Testis (tissue), 3 donors: Measurements from ENCODE around the gene ATP5MC2. TPM values are rescaled to one million over a fixed set of nuclear protein-coding genes. Genes with fewer than 3 reads are reported as not detected.
A peak's percentile ranks its signal among the peaks of the same experiment; 100 is the strongest.
"Not testable (repeated sequence)": the region's sequence is repeated elsewhere in the genome, so short reads cannot be mapped to it uniquely, and the experiment has no call there.

Experiments used
- DNase-seq: peaks from one replicate; pipeline ENCODE4 v3.0.0-alpha.2; 2019
- H3K27ac ChIP-seq, 2 donors: fragments of 200-600 bp; sonication (generic); one replicate each; pipeline ENCODE4 v1.5.1; 2019
- H3K27me3 ChIP-seq: fragments of 200-600 bp; sonication (generic); one replicate; pipeline ENCODE4 v1.5.1; 2019
- H3K36me3 ChIP-seq: fragments of 200-600 bp; sonication (generic); one replicate; pipeline ENCODE4 v1.5.1; 2017; ENCODE audit warnings: low read depth; ENCODE audit errors: missing control alignments
- H3K4me1 ChIP-seq: fragments of 200-600 bp; sonication (generic); one replicate; pipeline ENCODE4 v1.5.1; 2019
- H3K4me3 ChIP-seq, 2 donors: fragments of 200-600 bp; sonication (generic); one replicate each; pipeline ENCODE4 v1.5.1; 2017 to 2019
- H3K9me3 ChIP-seq: fragments of 200-600 bp; sonication (generic); one replicate; pipeline ENCODE4 v1.5.1; 2017
- CTCF ChIP-seq, 3 experiments: fragments of 450-650 bp in 2 of 3; fragments of 200-600 bp in 1 of 3; sonication (generic) in 1 of 3; IDR thresholded peaks; one replicate each; pipeline ENCODE4 v1.5.1; 2016 to 2019; ENCODE audit warnings: antibody characterized with exemption in 3 of 3, mild to moderate bottlenecking in 2 of 3, moderate library complexity in 1 of 3
- POLR2A ChIP-seq: fragments of 450-650 bp; IDR thresholded peaks from one replicate; pipeline ENCODE4 v1.6.1; 2017; ENCODE audit warnings: antibody characterized with exemption, mild to moderate bottlenecking, moderate library complexity
- WGBS, 2 donors: methylation state at CpG; one replicate each; pipeline ENCODE4 v1.1.5; 2018; 5-methylcytosine and 5-hydroxymethylcytosine counted together
- intact Hi-C: fragments of 100-400 bp; cut with DNase I; formaldehyde crosslinking; loops from one replicate; pipeline ENCODE4 v1.15.1; 2023; ENCODE audit warnings: low total_unique reads
- polyA plus RNA-seq: library from polyadenylated mRNA; stranded (reverse); fragments of 350-450 nt; fragmentation: Illumina TruSeq; extraction: RNeasy Lipid Tissue Mini Kit (QIAGEN cat#74804); gene quantifications from one replicate; pipeline ENCODE4 v1.2.3, GENCODE V29; 2014; ENCODE audit warnings: low read depth, low replicate concordance; ENCODE audit not compliant: insufficient read depth
- total RNA-seq, 2 donors: library from RNA; depleted of rRNA; stranded (reverse); fragments of >200 nt; gene quantifications; one replicate each; pipeline ENCODE4 v1.2.3, GENCODE V29; 2016

ATP5MC2 gene
- total and polyA plus RNA-seq, 3 donors from 2014 or later, result 201 to 316 (median 304) TPM

- H3K27ac ChIP-seq, result no peak overlapping the region
- WGBS, 2 donors, result 93 to 96% methylated on average over 2 of the region's 2 CpGs
- no peaks in the 10 kb centered on the region for H3K27me3 ChIP-seq
- H3K4me1 ChIP-seq, result peaks cover 2% of the 10 kb centered on the region
- intact Hi-C loops, result no loop called here
- H3K36me3 ChIP-seq, result no peaks in the 10 kb centered on the region
- DNase-seq, result no peak
- no peaks in the 10 kb centered on the region for H3K9me3 ChIP-seq
- TF ChIP-seq CTCF (IDR thresholded peaks at IDR 0.05), result no peak
- no peak for TF ChIP-seq POLR2A
- no peak overlapping the region for H3K4me3 ChIP-seq
Observed at GRCh38 chr12:53683494-53683893, 7.6 kb upstream of the ATP5MC2 start.

DNA sequence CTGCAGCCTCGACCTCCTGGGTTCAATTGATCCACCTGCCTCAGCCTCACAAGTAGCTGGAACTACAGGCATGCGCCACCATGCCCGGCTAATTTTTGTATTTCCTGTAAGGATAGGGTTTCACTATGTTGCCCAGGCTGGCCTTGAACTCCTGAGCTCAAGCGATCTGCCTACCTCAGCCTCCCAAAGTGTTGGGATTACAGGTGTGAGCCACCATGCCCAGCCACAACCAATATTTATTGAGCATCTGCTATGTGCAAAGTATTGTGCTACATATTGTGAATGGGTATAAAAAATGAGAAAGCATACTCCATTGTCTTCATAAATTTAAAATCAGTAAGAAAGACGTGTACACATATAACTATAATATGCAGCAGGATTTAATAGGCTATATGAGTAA, 4.2 kb upstream of the ATP5MC2 start:
- WGBS, 2 donors, result 94 to 95% methylated on average over 5 of the region's 5 CpGs
- H3K27ac ChIP-seq, intact Hi-C loops, DNase-seq, H3K9me3 ChIP-seq, H3K27me3 ChIP-seq, H3K4me3 ChIP-seq, H3K36me3 ChIP-seq: not testable (repeated sequence)
- H3K4me1 ChIP-seq, result peaks cover 17% of the 10 kb centered on the region

- no peaks in the 10 kb centered on the region for H3K9me3 ChIP-seq
- peak; percentile 30 for DNase-seq
- intact Hi-C loops, result loop anchor here (10.0 kb wide), 1 partner anchor 133 kb away; no protein-coding TSS in a partner anchor
- H3K27ac ChIP-seq, result peak overlapping the region; percentile 97 to 99
- peaks cover 23% of the 10 kb centered on the region for H3K4me1 ChIP-seq
- TF ChIP-seq POLR2A, result no peak
- no peak for TF ChIP-seq CTCF (IDR thresholded peaks at IDR 0.05)
- peak overlapping the region in 1 of 2 donors; percentile 87 for H3K4me3 ChIP-seq
- H3K36me3 ChIP-seq, result no peaks in the 10 kb centered on the region
- no peaks in the 10 kb centered on the region for H3K27me3 ChIP-seq
- WGBS, 2 donors, result 9 to 20% methylated on average over 5 of the region's 5 CpGs
Observed at GRCh38 chr12:53677800-53678148, 1.9 kb upstream of the ATP5MC2 start.

DNA sequence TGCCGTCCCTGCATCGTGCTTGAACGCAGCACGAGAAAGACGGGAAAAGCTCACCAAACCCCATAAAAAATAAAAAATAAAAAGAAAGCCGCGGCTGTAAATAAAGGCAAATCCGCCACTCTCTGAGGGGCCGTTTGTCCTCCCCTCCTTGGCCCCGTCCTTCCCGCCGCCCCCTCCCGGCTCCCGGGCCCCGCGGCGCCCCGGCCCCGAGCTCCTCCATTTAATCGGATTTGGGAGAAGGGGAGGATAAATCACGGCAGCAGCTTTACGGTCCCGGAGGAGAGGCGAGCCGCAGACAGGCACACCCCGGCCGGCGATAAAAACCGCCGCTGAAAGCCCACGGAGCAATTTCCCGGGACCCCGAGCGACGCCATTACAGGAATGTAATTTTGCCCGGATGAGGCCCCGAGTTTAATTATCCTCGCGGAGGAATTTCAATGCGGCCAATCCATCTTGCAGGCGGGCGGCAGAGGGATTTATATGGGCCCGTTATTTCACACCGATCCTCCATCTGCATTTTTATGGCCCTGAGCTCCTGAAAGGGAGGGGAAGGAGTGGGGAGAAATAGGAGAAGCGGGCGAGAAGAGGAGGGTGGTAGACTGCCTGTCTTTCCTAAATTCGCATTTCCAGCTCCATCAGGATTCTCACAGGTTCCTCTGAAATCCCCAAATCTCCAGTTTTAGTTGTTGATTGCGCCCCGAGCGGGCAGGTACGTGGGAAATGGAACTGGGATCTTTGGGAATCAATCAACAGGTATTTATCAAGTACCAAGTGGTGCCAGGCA, 1.3 kb upstream of the ATP5MC2 start:
- no peaks in the 10 kb centered on the region for H3K9me3 ChIP-seq
- intact Hi-C loops, result loop anchor here (10.0 kb wide), 1 partner anchor 132 kb away; no protein-coding TSS in a partner anchor
- TF ChIP-seq CTCF (IDR thresholded peaks at IDR 0.05) (no peak), POLR2A (no peak)
- no peaks in the 10 kb centered on the region for H3K27me3 ChIP-seq
- peaks cover 23% of the 10 kb centered on the region for H3K4me1 ChIP-seq
- DNase-seq, result peak; percentile 55
- 2 to 8% methylated on average over 23 to 51 of the region's 51 CpGs for WGBS, 2 donors
- H3K36me3 ChIP-seq, result no peaks in the 10 kb centered on the region
- H3K4me3 ChIP-seq, result peak overlapping the region; percentile 61 to 87
- peak overlapping the region; percentile 97 to 99 for H3K27ac ChIP-seq

- no peaks in the 10 kb centered on the region for H3K9me3 ChIP-seq
- no peaks in the 10 kb centered on the region for H3K27me3 ChIP-seq
- peak overlapping the region; percentile 97 to 99 for H3K27ac ChIP-seq
- intact Hi-C loops, result loop anchor here (10.0 kb wide), 1 partner anchor 132 kb away; no protein-coding TSS in a partner anchor
- peak; percentile 61 for DNase-seq
- peak overlapping the region; percentile 61 to 87 for H3K4me3 ChIP-seq
- no peaks in the 10 kb centered on the region for H3K36me3 ChIP-seq
- peaks cover 23% of the 10 kb centered on the region for H3K4me1 ChIP-seq
- 1 to 2% methylated on average over 14 to 15 of the region's 15 CpGs for WGBS, 2 donors
- TF ChIP-seq CTCF (IDR thresholded peaks at IDR 0.05) (no peak), POLR2A (no peak)
Observed at GRCh38 chr12:53676656-53677015, 753 bp upstream of the ATP5MC2 start.
